Glutamatergic neuron (in vitro differentiated cells): ENCODE results near the gene BORCS8. TPM values are rescaled to one million over a fixed set of nuclear protein-coding genes. Genes with fewer than 3 reads are reported as not detected.

Experiments used
- DNase-seq: peaks from one replicate; pipeline ENCODE4 v3.0.0; 2022
- H3K27ac Mint-ChIP-seq: one replicate; pipeline ENCODE4 v1.8.0; 2020; ENCODE audit warnings: mild to moderate bottlenecking, mixed read lengths, inconsistent platforms; ENCODE audit not compliant: unreplicated experiment
- H3K27me3 Mint-ChIP-seq: one replicate; pipeline ENCODE4 v1.8.0; 2020; ENCODE audit warnings: mild to moderate bottlenecking, moderate library complexity, mixed read lengths, inconsistent platforms; ENCODE audit not compliant: unreplicated experiment
- H3K36me3 Mint-ChIP-seq: one replicate; pipeline ENCODE4 v1.8.0; 2020; ENCODE audit warnings: mild to moderate bottlenecking, mixed read lengths, inconsistent platforms; ENCODE audit not compliant: unreplicated experiment
- H3K4me1 Mint-ChIP-seq: one replicate; pipeline ENCODE4 v1.8.0; 2020; ENCODE audit warnings: mild to moderate bottlenecking, low read depth, mixed read lengths, inconsistent platforms; ENCODE audit not compliant: unreplicated experiment
- H3K4me3 Mint-ChIP-seq: one replicate; pipeline ENCODE4 v1.8.0; 2020; ENCODE audit warnings: mild to moderate bottlenecking, mixed read lengths, inconsistent platforms; ENCODE audit not compliant: unreplicated experiment
- H3K9me3 Mint-ChIP-seq: one replicate; pipeline ENCODE4 v1.8.0; 2020; ENCODE audit warnings: mild to moderate bottlenecking, moderate library complexity, mixed read lengths, inconsistent platforms; ENCODE audit not compliant: unreplicated experiment
- total RNA-seq: library from RNA; stranded (reverse); fragmentation: NEBNext Ultra II Directional; extraction: Animal tissue kit (Norgen Biotek cat#: 25700); gene quantifications from one replicate; pipeline ENCODE4 v1.2.1, GENCODE V29; 2021; ENCODE audit not compliant: unreplicated experiment
- TF ChIP-seq, protein P1 (sequence below): fragments of 200-600 bp; sonication (generic); IDR thresholded peaks from one replicate; pipeline ENCODE4 v1.5.0; 2021; ENCODE audit not compliant: partially characterized antibody, unreplicated experiment

Gene BORCS8
- total RNA-seq, 1 donor from 2014 or later, result 20.5 TPM

DNA sequence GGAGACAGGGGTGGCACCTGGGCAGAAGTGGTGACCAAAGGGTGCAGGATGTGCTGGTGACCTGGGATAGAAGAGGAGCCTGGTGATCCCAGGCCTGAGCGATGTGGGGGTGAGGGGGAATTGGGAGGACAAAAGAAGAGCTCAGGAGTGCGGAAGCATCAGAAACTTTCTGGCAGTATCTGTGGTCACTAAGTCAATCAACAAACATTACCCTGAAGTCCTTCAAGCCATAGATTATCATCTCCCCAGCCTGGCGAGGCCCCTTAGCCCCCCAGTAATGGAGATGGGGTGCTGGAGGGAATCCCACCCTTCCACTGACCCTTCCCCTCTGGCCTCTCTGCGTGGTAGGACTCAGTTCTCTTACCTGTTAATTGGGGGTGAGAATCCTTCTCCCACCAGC lies 32.4 kb downstream of the BORCS8 start:
- Mint-ChIP-seq H3K9me3 (peaks cover 5% of the 10 kb centered on the region), H3K4me1 (no peaks in the 10 kb centered on the region), H3K27me3 (peaks cover 5% of the 10 kb centered on the region), H3K27ac (no peak overlapping the region), H3K4me3 (no peak overlapping the region), H3K36me3 (peaks cover 3% of the 10 kb centered on the region)
- no peak for DNase-seq
- TF ChIP-seq, protein P1, sequence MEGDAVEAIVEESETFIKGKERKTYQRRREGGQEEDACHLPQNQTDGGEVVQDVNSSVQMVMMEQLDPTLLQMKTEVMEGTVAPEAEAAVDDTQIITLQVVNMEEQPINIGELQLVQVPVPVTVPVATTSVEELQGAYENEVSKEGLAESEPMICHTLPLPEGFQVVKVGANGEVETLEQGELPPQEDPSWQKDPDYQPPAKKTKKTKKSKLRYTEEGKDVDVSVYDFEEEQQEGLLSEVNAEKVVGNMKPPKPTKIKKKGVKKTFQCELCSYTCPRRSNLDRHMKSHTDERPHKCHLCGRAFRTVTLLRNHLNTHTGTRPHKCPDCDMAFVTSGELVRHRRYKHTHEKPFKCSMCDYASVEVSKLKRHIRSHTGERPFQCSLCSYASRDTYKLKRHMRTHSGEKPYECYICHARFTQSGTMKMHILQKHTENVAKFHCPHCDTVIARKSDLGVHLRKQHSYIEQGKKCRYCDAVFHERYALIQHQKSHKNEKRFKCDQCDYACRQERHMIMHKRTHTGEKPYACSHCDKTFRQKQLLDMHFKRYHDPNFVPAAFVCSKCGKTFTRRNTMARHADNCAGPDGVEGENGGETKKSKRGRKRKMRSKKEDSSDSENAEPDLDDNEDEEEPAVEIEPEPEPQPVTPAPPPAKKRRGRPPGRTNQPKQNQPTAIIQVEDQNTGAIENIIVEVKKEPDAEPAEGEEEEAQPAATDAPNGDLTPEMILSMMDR, result no peak

DNA sequence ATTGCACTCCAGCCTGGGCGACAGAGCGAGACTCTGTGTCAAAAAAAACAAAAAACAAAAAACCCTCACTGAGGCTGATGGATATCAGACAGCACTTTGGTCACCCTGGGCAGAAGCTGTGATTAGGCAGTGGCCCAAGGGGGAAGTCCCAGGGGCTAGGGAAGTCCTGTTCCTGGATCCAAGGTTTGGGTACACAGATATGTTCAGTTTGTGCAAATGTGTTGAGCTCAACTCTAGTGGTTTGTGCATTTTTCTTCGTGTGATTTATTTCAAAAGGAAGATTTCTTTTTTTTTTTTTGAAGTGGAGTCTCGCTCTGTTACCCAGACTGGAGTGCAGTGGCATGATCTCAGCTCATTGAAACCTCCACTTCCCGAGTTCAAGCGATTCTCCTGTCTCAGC lies 34.1 kb downstream of the BORCS8 start:
- TF ChIP-seq, protein P1, result no peak
- peaks cover 7% of the 10 kb centered on the region for H3K27me3 Mint-ChIP-seq
- no peak overlapping the region for H3K27ac Mint-ChIP-seq
- no peak overlapping the region for H3K4me3 Mint-ChIP-seq
- H3K9me3 Mint-ChIP-seq, result peaks cover 3% of the 10 kb centered on the region
- peaks cover 3% of the 10 kb centered on the region for H3K36me3 Mint-ChIP-seq
- DNase-seq, result no peak
- H3K4me1 Mint-ChIP-seq, result no peaks in the 10 kb centered on the region

DNA sequence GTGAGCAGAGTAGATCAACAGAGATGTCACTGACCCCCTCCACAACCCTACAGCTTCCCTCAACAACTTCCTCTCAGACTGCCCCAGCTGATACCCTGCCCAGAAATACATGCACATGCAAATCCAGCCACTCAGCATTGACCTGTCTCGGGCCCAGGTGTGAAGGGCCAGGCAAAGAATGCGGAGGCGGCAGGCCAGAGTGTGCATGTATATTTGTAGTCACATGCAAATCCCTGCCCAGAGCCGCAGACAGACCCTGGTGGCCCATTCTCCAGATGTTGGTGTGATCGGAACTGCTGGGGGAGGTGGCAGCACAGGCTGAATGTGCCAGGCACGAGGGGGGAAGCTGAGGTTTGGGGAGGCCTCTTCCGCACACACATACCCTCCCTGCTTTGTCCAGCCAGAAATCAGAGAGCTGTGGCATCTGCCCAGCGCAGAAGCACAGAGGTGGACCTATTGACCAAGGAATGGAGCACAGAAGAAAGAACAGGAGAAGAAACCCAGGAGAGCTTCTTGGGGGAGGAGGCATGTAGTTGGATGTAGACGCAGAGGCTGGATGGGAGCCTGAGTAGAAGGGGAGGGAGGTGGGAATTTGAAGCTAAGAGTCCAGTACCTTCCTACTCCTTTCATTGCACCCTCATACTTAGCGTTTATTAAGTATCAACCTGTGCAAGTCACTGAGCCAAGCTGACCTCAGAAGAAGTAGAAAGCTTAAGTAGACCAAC lies 36.3 kb downstream of the BORCS8 start:
- no peak for DNase-seq
- Mint-ChIP-seq H3K27me3 (peaks cover 6% of the 10 kb centered on the region), H3K27ac (no peak overlapping the region), H3K36me3 (peaks cover 3% of the 10 kb centered on the region), H3K4me3 (no peak overlapping the region), H3K4me1 (no peaks in the 10 kb centered on the region), H3K9me3 (peaks cover 5% of the 10 kb centered on the region)
- TF ChIP-seq, protein P1, result no peak

- Mint-ChIP-seq H3K4me1 (no peaks in the 10 kb centered on the region), H3K27ac (no peak overlapping the region), H3K27me3 (peaks cover 6% of the 10 kb centered on the region), H3K4me3 (no peak overlapping the region), H3K9me3 (peaks cover 5% of the 10 kb centered on the region), H3K36me3 (peaks cover 3% of the 10 kb centered on the region)
- TF ChIP-seq, protein P1, result no peak
- no peak for DNase-seq
These were observed 37.0 kb downstream of the BORCS8 start for GRCh38 chr19:19154768-19155494.
